Adrenal gland (tissue), 12 donors: ENCODE data around the gene B3GNT4. TPM values are rescaled to one million over a fixed set of nuclear protein-coding genes. Genes with fewer than 3 reads are reported as not detected.
A peak's percentile ranks its signal among the peaks of the same experiment; 100 is the strongest.

ENCODE experiments used
- DNase-seq, 7 donors: peaks; one replicate each; pipeline ENCODE4 v3.0.0-alpha.2; 2019 to 2020
- H3K27ac ChIP-seq, 5 donors: fragments of 200-600 bp; sonication (generic) in 4 of 5; 1 replicate in 3 of 5; 2 replicates in 2 of 5; pipeline versions ENCODE4 v1.5.1 to v1.8.0; 2016 to 2020; ENCODE audit warnings: mild to moderate bottlenecking in 1 of 5
- H3K27me3 ChIP-seq: fragments of 200-600 bp; 2 replicates; pipeline ENCODE4 v1.8.0; 2021
- H3K36me3 ChIP-seq, 2 donors: fragments of 200-600 bp; replicated peaks in 1 of 2; 1 replicate in 1 of 2; 2 replicates in 1 of 2; pipeline versions ENCODE4 v1.5.1 to v1.8.0; 2018 to 2022
- H3K4me1 ChIP-seq, 2 donors: fragments of 200-600 bp; replicated peaks in 1 of 2; 1 replicate in 1 of 2; 2 replicates in 1 of 2; pipeline versions ENCODE4 v1.5.1 to v1.8.0; 2018 to 2021
- H3K4me3 ChIP-seq, 4 donors: fragments of 200-600 bp; sonication (generic) in 3 of 4; one replicate each; pipeline ENCODE4 v1.5.1; 2016 to 2018
- H3K9me3 ChIP-seq, 3 donors: fragments of 200-600 bp; sonication (generic) in 1 of 3; replicated peaks in 1 of 3; 1 replicate in 2 of 3; 2 replicates in 1 of 3; pipeline versions ENCODE4 v1.5.1 to v1.8.0; 2016 to 2021
- CTCF ChIP-seq, 6 experiments: fragments of 450-650 bp in 4 of 6; fragments of 200-600 bp in 2 of 6; sonication (generic) in 1 of 6; IDR thresholded peaks; 1 replicate in 5 of 6; 2 replicates in 1 of 6; pipeline versions ENCODE4 v1.5.1 to v1.8.0; 2016 to 2021; ENCODE audit warnings: antibody characterized with exemption in 6 of 6, mild to moderate bottlenecking in 2 of 6, moderate library complexity in 1 of 6
- POLR2A ChIP-seq, 2 donors: fragments of 450-650 bp; IDR thresholded peaks; one replicate each; pipeline ENCODE4 v1.6.1; 2017; ENCODE audit warnings: antibody characterized with exemption in 2 of 2, mild to moderate bottlenecking in 2 of 2, moderate library complexity in 1 of 2
- whole genome bisulfite sequencing, 4 donors: extraction: QIAGEN DNeasy Blood & Tissue Kit in 2 of 4; methylation state at CpG; one replicate each; pipeline versions ENCODE4 v1.1.5 to v1.1.7; 2013 to 2017; 5-methylcytosine and 5-hydroxymethylcytosine counted together
- intact Hi-C, 2 donors: fragments of 100-400 bp; cut with DNase I; formaldehyde crosslinking; loops; one replicate each; pipeline versions ENCODE4 v1.14.1 to v1.15.0; 2022 to 2023
- polyA plus RNA-seq, 3 donors: library from polyadenylated mRNA; stranded (reverse); fragments of 200-250 nt in 2 of 3; fragments of 350-450 nt in 1 of 3; fragmentation: Illumina TruSeq in 1 of 3; extraction: RNeasy Lipid Tissue Mini Kit (QIAGEN cat#74804) in 1 of 3; gene quantifications; one replicate each; pipeline ENCODE4 v1.2.3, GENCODE V29; 2013 to 2014
- total RNA-seq, 9 donors: library from RNA; depleted of rRNA in 4 of 9; stranded (reverse); fragments of >200 nt in 4 of 9; fragments of 120-200 nt in 1 of 9; fragmentation: NEBNext Ultra II Directional in 1 of 9; extraction: Animal tissue kit (Norgen Biotek cat#: 25700) in 1 of 9; gene quantifications; one replicate each; pipeline versions ENCODE4 v1.1.0 to v1.2.4, GENCODE V29; 2013 to 2023
- donor health status: healthy with polysubstance abuse.
- donor health status: Bipolar disorder and iron deficiency.
- donor health status: DM: yes; HTN: yes; CAD: no.
- donor health status: DM: no; HTN: no; CAD: no.
- donor health status: DM: no; HTN: no; CAD: no.
- donor health status: DM: yes; HTN: yes; CAD: no.

Gene B3GNT4
- total and polyA plus RNA-seq, 12 donors, result 0.17 to 4.0 (median 1.0) TPM; not detected in 5

- no peaks in the 10 kb centered on the region for H3K27me3 ChIP-seq
- TF ChIP-seq CTCF (IDR thresholded peaks at IDR 0.05) (no peak), POLR2A (IDR thresholded peaks at IDR 0.05) (no peak)
- peaks cover 16 to 25% of the 10 kb centered on the region in 2 donors for H3K4me1 ChIP-seq
- DNase-seq, result peak in 3 of 7 donors; percentile 33 to 36 (median 34)
- intact Hi-C loops, result no loop called here
- no peaks in the 10 kb centered on the region for H3K9me3 ChIP-seq
- H3K36me3 ChIP-seq, result peaks cover 0 to 26% of the 10 kb centered on the region in 2 donors
- peak overlapping the region in 2 of 5 donors; percentile 23 to 76 for H3K27ac ChIP-seq
- WGBS, 4 donors, result 6 to 30% (median 9%) methylated on average over 14 to 55 of the region's 55 CpGs
- peak overlapping the region in 1 of 4 donors; percentile 50 for H3K4me3 ChIP-seq
Measured at GRCh38 chr12:122226366-122227125, 23.0 kb downstream of the B3GNT4 start.

GRCh38 chr12:122227341-122227740 is 23.8 kb downstream of the B3GNT4 start:
- 86 to 96% (median 87%) methylated on average over 14 to 17 of the region's 17 CpGs for WGBS, 4 donors
- Histone ChIP-seq H3K4me1 (peaks cover 16 to 25% of the 10 kb centered on the region in 2 donors), H3K36me3 (peaks cover 0 to 26% of the 10 kb centered on the region in 2 donors), H3K9me3 (no peaks in the 10 kb centered on the region), H3K4me3 (no peak overlapping the region), H3K27ac (no peak overlapping the region), H3K27me3 (no peaks in the 10 kb centered on the region)
- peak in 2 of 7 donors; percentile 38 to 85 for DNase-seq
- TF ChIP-seq POLR2A (IDR thresholded peaks at IDR 0.05), result no peak
- no peak for TF ChIP-seq CTCF (IDR thresholded peaks at IDR 0.05)
- intact Hi-C loops, result no loop called here

GRCh38 chr12:122228092-122228491 is 24.6 kb downstream of the B3GNT4 start:
- no peaks in the 10 kb centered on the region for H3K27me3 ChIP-seq
- H3K4me3 ChIP-seq, result no peak overlapping the region
- peaks cover 16 to 21% of the 10 kb centered on the region in 2 donors for H3K4me1 ChIP-seq
- no peak overlapping the region for H3K27ac ChIP-seq
- 77 to 90% (median 86%) methylated on average over 5 of the region's 5 CpGs for WGBS, 4 donors
- H3K9me3 ChIP-seq, result no peaks in the 10 kb centered on the region
- intact Hi-C loops, result no loop called here
- peaks cover 0 to 26% of the 10 kb centered on the region in 2 donors for H3K36me3 ChIP-seq
- peak in 1 of 7 donors; percentile 73 for DNase-seq
- TF ChIP-seq POLR2A (IDR thresholded peaks at IDR 0.05), result no peak
- TF ChIP-seq CTCF (IDR thresholded peaks at IDR 0.05), result no peak

- Histone ChIP-seq H3K27ac (no peak overlapping the region), H3K9me3 (no peaks in the 10 kb centered on the region), H3K36me3 (peaks cover 0 to 51% of the 10 kb centered on the region in 2 donors), H3K4me1 (peaks cover 6 to 7% of the 10 kb centered on the region in 2 donors), H3K4me3 (no peak overlapping the region), H3K27me3 (no peaks in the 10 kb centered on the region)
- TF ChIP-seq CTCF (IDR thresholded peaks at IDR 0.05) (no peak), POLR2A (IDR thresholded peaks at IDR 0.05) (no peak)
- intact Hi-C loops, result no loop called here
- 70 to 80% (median 76%) methylated on average over 6 of the region's 6 CpGs for WGBS, 4 donors
- peak in 1 of 7 donors; percentile 53 for DNase-seq
Measured at GRCh38 chr12:122230798-122231197, 27.3 kb downstream of the B3GNT4 start.
